Measurements from ENCODE around the gene DCTN5. TPM values are rescaled to one million over a fixed set of nuclear protein-coding genes. Genes with fewer than 3 reads are reported as not detected.
A peak's percentile ranks its signal among the peaks of the same experiment; 100 is the strongest.

Gene DCTN5
- total and polyA plus RNA-seq, 10 donors: 11.9 to 62.5 (median 41.3) TPM

GRCh38 chr16:23710008-23710407, 68.7 kb downstream of the DCTN5 start:
- peaks cover 0 to 5% (median 0%) of the 10 kb centered on the region in 6 donors for H3K4me1 ChIP-seq
- no peak overlapping the region for H3K4me3 ChIP-seq
- 71 to 96% (median 79%) methylated on average over 2 of the region's 2 CpGs for WGBS, 5 donors
- H3K27me3 ChIP-seq (replicated peaks in 1 of 7): peaks cover 0 to 69% (median 22%) of the 10 kb centered on the region in 7 donors
- H3K36me3 ChIP-seq: no peaks in the 10 kb centered on the region
- no peak overlapping the region for H3K27ac ChIP-seq
- intact Hi-C loops (cut with DNase I; ENCODE audit: low total_unique reads): no loop called here
- DNase-seq: peak; percentile 6
- H3K9me3 ChIP-seq: peaks cover 0 to 22% (median 17%) of the 10 kb centered on the region in 8 donors
- TF ChIP-seq CTCF (IDR thresholded peaks at IDR 0.05 in 8 of 11, conservative IDR thresholded peaks at IDR 0.05 in 3 of 11): no peak
- TF ChIP-seq POLR2A (IDR thresholded peaks at IDR 0.05): no peak
- TF ChIP-seq POLR2AphosphoS5 (IDR thresholded peaks at IDR 0.05): no peak

GRCh38 chr16:23710504-23710903, 69.2 kb downstream of the DCTN5 start:
- DNase-seq: no peak
- H3K9me3 ChIP-seq: peaks cover 0 to 22% (median 17%) of the 10 kb centered on the region in 8 donors
- no peak overlapping the region for H3K4me3 ChIP-seq
- no peaks in the 10 kb centered on the region for H3K36me3 ChIP-seq
- intact Hi-C loops (cut with DNase I; ENCODE audit: low total_unique reads): no loop called here
- WGBS, 5 donors: 89 to 96% (median 94%) methylated on average over 3 of the region's 3 CpGs
- H3K27ac ChIP-seq: no peak overlapping the region
- H3K27me3 ChIP-seq (replicated peaks in 1 of 7): peaks cover 0 to 69% (median 22%) of the 10 kb centered on the region in 7 donors
- H3K4me1 ChIP-seq: peaks cover 0 to 5% (median 0%) of the 10 kb centered on the region in 6 donors
- no peak for TF ChIP-seq CTCF (IDR thresholded peaks at IDR 0.05 in 8 of 11, conservative IDR thresholded peaks at IDR 0.05 in 3 of 11)
- no peak for TF ChIP-seq POLR2A (IDR thresholded peaks at IDR 0.05)
- no peak for TF ChIP-seq POLR2AphosphoS5 (IDR thresholded peaks at IDR 0.05)

GRCh38 chr16:23711785-23712184, 70.5 kb downstream of the DCTN5 start:
- TF ChIP-seq CTCF (IDR thresholded peaks at IDR 0.05 in 8 of 11, conservative IDR thresholded peaks at IDR 0.05 in 3 of 11): no peak
- no peak for TF ChIP-seq POLR2AphosphoS5 (IDR thresholded peaks at IDR 0.05)
- TF ChIP-seq POLR2A (IDR thresholded peaks at IDR 0.05): no peak
- 70 to 87% (median 75%) methylated on average over 4 of the region's 4 CpGs for WGBS, 5 donors
- intact Hi-C loops (cut with DNase I; ENCODE audit: low total_unique reads): no loop called here

GRCh38 chr16:23712976-23713375, 71.7 kb downstream of the DCTN5 start, which contains the start of gene ERN2:
TSS of gene ERN2 (minus strand) at chr16:23713222. CDS start at chr16:23713187, 35 bp downstream.
- 0 to 13% (median 9%) methylated on average over 2 to 37 of the region's 37 CpGs for WGBS, 5 donors
- H3K27ac ChIP-seq: no peak within 1 kb of the TSS
- peaks cover 0 to 5% (median 0%) of the 10 kb centered on the region in 6 donors for H3K4me1 ChIP-seq
- TF ChIP-seq POLR2A (IDR thresholded peaks at IDR 0.05): no peak
- TF ChIP-seq CTCF (IDR thresholded peaks at IDR 0.05 in 8 of 11, conservative IDR thresholded peaks at IDR 0.05 in 3 of 11): no peak
- no peak for TF ChIP-seq POLR2AphosphoS5 (IDR thresholded peaks at IDR 0.05)
- DNase-seq: peak; percentile 67
- H3K9me3 ChIP-seq: peaks cover 0 to 22% (median 17%) of the 10 kb centered on the region in 8 donors
- H3K27me3 ChIP-seq (replicated peaks in 1 of 7): peaks cover 0 to 68% (median 22%) of the 10 kb centered on the region in 7 donors
- no peaks in the 10 kb centered on the region for H3K36me3 ChIP-seq
- H3K4me3 ChIP-seq: no peak within 1 kb of the TSS
- intact Hi-C loops (cut with DNase I; ENCODE audit: low total_unique reads): no loop called here

More at GRCh38 chr16:23711785-23712184, 70.5 kb downstream of the DCTN5 start:
- Histone ChIP-seq H3K27ac (no peak overlapping the region), H3K27me3 (replicated peaks in 1 of 7) (peaks cover 0 to 69% (median 22%) of the 10 kb centered on the region in 7 donors), H3K36me3 (no peaks in the 10 kb centered on the region), H3K4me1 (peaks cover 0 to 5% (median 0%) of the 10 kb centered on the region in 6 donors), H3K9me3 (peaks cover 0 to 22% (median 17%) of the 10 kb centered on the region in 8 donors), H3K4me3 (no peak overlapping the region)
- DNase-seq: peak; percentile 40
